CD14-positive monocyte (primary cell): ENCODE measurements around the gene TFAP2E. TPM values are rescaled to one million over a fixed set of nuclear protein-coding genes. Genes with fewer than 3 reads are reported as not detected.

Experiments used
- DNase-seq, 3 donors: peaks; one replicate each; pipeline ENCODE4 v3.0.0-alpha.2; 2011 to 2022
- H2AFZ ChIP-seq: 2 replicates; pipeline ENCODE4 v1.6.0; 2012; ENCODE audit warnings: mild to moderate bottlenecking, low read depth, low read length, inconsistent platforms; ENCODE audit not compliant: insufficient read depth, poor library complexity, severe bottlenecking
- H3K27ac ChIP-seq, 2 donors: 1 replicate in 1 of 2; 2 replicates in 1 of 2; pipeline ENCODE4 v1.5.1; 2012 to 2013; ENCODE audit warnings: low read length in 2 of 2, control low read depth in 1 of 2, inconsistent platforms in 1 of 2, low read depth in 1 of 2, mild to moderate bottlenecking in 1 of 2
- H3K27me3 ChIP-seq, 2 donors: one replicate each; pipeline versions ENCODE4 v1.6.0 to v1.6.1; 2011 to 2013; ENCODE audit warnings: low read length in 2 of 2; ENCODE audit not compliant: control insufficient read depth in 2 of 2, insufficient read depth in 2 of 2
- H3K36me3 ChIP-seq, 2 donors: replicated peaks in 1 of 2; 1 replicate in 1 of 2; 2 replicates in 1 of 2; pipeline versions ENCODE4 v1.5.1 to v1.6.1; 2012 to 2013; ENCODE audit warnings: low read length in 2 of 2, control low read depth in 1 of 2, inconsistent platforms in 1 of 2, mild to moderate bottlenecking in 1 of 2; ENCODE audit not compliant: insufficient read depth in 2 of 2, control insufficient read depth in 1 of 2
- H3K4me1 ChIP-seq, 2 donors: 1 replicate in 1 of 2; 2 replicates in 1 of 2; pipeline versions ENCODE4 v1.5.1 to v1.6.1; 2012 to 2013; ENCODE audit warnings: low read length in 2 of 2, control low read depth in 1 of 2, inconsistent platforms in 1 of 2, mild to moderate bottlenecking in 1 of 2, moderate library complexity in 1 of 2; ENCODE audit not compliant: insufficient read depth in 2 of 2, control insufficient read depth in 1 of 2
- H3K4me2 ChIP-seq: replicated peaks from 2 replicates; pipeline ENCODE3; 2012; ENCODE audit warnings: low read length, moderate library complexity, mild to moderate bottlenecking; ENCODE audit not compliant: poor library complexity, severe bottlenecking; ENCODE audit errors: extremely low read depth
- H3K4me3 ChIP-seq, 3 experiments: fragments of 200-600 bp in 1 of 3; sonication (generic) in 1 of 3; replicated peaks in 1 of 3; 1 replicate in 2 of 3; 2 replicates in 1 of 3; pipeline ENCODE4 v1.5.1; 2011 to 2013; ENCODE audit warnings: low read length in 3 of 3, mild to moderate bottlenecking in 3 of 3, control low read depth in 2 of 3, low read depth in 2 of 3, inconsistent platforms in 1 of 3, moderate library complexity in 1 of 3
- H3K79me2 ChIP-seq: 2 replicates; pipeline ENCODE4 v1.6.0; 2012; ENCODE audit warnings: mild to moderate bottlenecking, control low read depth, inconsistent platforms, low read length, moderate library complexity; ENCODE audit not compliant: insufficient read depth
- H3K9ac ChIP-seq: 2 replicates; pipeline ENCODE4 v1.6.0; 2017; ENCODE audit warnings: low read length, mild to moderate bottlenecking; ENCODE audit not compliant: insufficient read depth, poor library complexity, severe bottlenecking
- H3K9me3 ChIP-seq, 2 donors: replicated peaks in 1 of 2; 1 replicate in 1 of 2; 2 replicates in 1 of 2; pipeline versions ENCODE4 v1.5.1 to v1.6.1; 2012 to 2013; ENCODE audit warnings: low read length in 2 of 2, control low read depth in 1 of 2; ENCODE audit not compliant: control insufficient read depth in 1 of 2, insufficient read depth in 1 of 2
- H4K20me1 ChIP-seq: 2 replicates; pipeline ENCODE4 v1.6.0; 2012; ENCODE audit warnings: mild to moderate bottlenecking, low read length, control low read depth, moderate library complexity; ENCODE audit not compliant: insufficient read depth
- H3K27ac Mint-ChIP-seq, 7 donors: one replicate each; pipeline ENCODE4 v1.8.0; 2020; ENCODE audit warnings: mild to moderate bottlenecking in 7 of 7, mixed read lengths in 7 of 7, moderate library complexity in 6 of 7, inconsistent platforms in 2 of 7
- H3K27me3 Mint-ChIP-seq, 3 donors: one replicate each; pipeline ENCODE4 v1.8.0; 2021 to 2022; ENCODE audit warnings: low read depth in 3 of 3, mild to moderate bottlenecking in 3 of 3, mixed read lengths in 3 of 3, moderate library complexity in 3 of 3, inconsistent platforms in 1 of 3
- H3K36me3 Mint-ChIP-seq, 2 donors: one replicate each; pipeline ENCODE4 v1.8.0; 2020; ENCODE audit warnings: mixed read lengths in 2 of 2, inconsistent platforms in 1 of 2, mild to moderate bottlenecking in 1 of 2
- H3K4me1 Mint-ChIP-seq: one replicate; pipeline ENCODE4 v1.8.0; 2020; ENCODE audit warnings: mild to moderate bottlenecking, mixed read lengths
- H3K4me3 Mint-ChIP-seq, 2 donors: one replicate each; pipeline ENCODE4 v1.8.0; 2020; ENCODE audit warnings: mild to moderate bottlenecking in 2 of 2, mixed read lengths in 2 of 2, moderate library complexity in 1 of 2
- H3K9me3 Mint-ChIP-seq, 7 donors: one replicate each; pipeline ENCODE4 v1.8.0; 2020 to 2022; ENCODE audit warnings: mixed read lengths in 7 of 7, mild to moderate bottlenecking in 6 of 7, moderate library complexity in 6 of 7, inconsistent platforms in 2 of 7
- WGBS: methylation state at CpG from one replicate; pipeline ENCODE4 v1.1.5; 2013; ENCODE audit warnings: missing lambda C conversion rate; ENCODE audit not compliant: insufficient coverage; 5-methylcytosine and 5-hydroxymethylcytosine counted together
- intact Hi-C, 2 donors: fragments of 100-400 bp; cut with micrococcal nuclease; formaldehyde crosslinking; loops; one replicate each; pipeline versions ENCODE4 v1.15.0 to v1.15.1; 2023
- polyA plus RNA-seq, 3 donors: library from polyadenylated mRNA; depleted of rRNA in 1 of 3; unstranded in 2 of 3; stranded (reverse) in 1 of 3; fragments of 300-500 nt in 2 of 3; fragments of >200 nt in 1 of 3; fragmentation: Illumina TruSeq in 2 of 3; gene quantifications; 1 replicate in 2 of 3; 2 replicates in 1 of 3; pipeline ENCODE4 v1.2.3, GENCODE V29; 2012 to 2021
- TF ChIP-seq, protein P1 (sequence below): fragments of 200-600 bp; IDR thresholded peaks from one replicate; pipeline ENCODE4 v1.8.0; 2022; ENCODE audit warnings: antibody characterized with exemption, mild to moderate bottlenecking

TFAP2E gene
- polyA plus RNA-seq, 3 donors, result 0.77 to 4.5 (median 1.5) TPM

DNA sequence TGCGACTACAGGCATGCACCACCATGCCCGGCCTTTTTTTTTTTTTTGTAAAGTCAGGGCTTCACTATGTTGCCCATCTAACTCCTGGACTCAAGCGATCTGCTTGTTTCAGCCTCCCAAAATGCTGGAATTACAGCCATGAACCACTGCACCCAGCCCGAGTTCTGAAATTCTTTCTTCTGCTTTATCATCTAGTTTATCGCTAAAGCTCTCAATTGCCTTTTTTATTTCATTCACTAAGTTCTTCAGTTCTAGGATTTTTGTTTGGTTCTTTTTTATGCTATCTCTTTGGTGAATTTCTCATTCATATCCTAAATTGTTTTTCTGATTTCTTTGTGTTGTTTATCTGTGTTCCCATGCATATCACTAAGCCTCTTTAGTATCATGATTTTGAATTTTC is 42.9 kb upstream of the TFAP2E start:
- H3K4me2 ChIP-seq, result no peak overlapping the region
- no peaks in the 10 kb centered on the region for H4K20me1 ChIP-seq
- Mint-ChIP-seq H3K9me3 (peaks cover 33 to 49% (median 41%) of the 10 kb centered on the region in 7 donors), H3K36me3 (peaks cover 43 to 52% of the 10 kb centered on the region in 2 donors), H3K27ac (no peak overlapping the region), H3K27me3 (peaks cover 0 to 1% (median 0%) of the 10 kb centered on the region in 3 donors), H3K4me3 (no peak overlapping the region), H3K4me1 (no peaks in the 10 kb centered on the region)
- no peak overlapping the region for H3K27ac ChIP-seq
- no peak overlapping the region for H2AFZ ChIP-seq
- no peak overlapping the region for H3K4me3 ChIP-seq
- H3K79me2 ChIP-seq, result peaks cover 28% of the 10 kb centered on the region
- H3K4me1 ChIP-seq, result no peaks in the 10 kb centered on the region
- WGBS, result 72% methylated on average over 4 of the region's 5 CpGs
- intact Hi-C loops, result no loop called here
- TF ChIP-seq, protein P1, sequence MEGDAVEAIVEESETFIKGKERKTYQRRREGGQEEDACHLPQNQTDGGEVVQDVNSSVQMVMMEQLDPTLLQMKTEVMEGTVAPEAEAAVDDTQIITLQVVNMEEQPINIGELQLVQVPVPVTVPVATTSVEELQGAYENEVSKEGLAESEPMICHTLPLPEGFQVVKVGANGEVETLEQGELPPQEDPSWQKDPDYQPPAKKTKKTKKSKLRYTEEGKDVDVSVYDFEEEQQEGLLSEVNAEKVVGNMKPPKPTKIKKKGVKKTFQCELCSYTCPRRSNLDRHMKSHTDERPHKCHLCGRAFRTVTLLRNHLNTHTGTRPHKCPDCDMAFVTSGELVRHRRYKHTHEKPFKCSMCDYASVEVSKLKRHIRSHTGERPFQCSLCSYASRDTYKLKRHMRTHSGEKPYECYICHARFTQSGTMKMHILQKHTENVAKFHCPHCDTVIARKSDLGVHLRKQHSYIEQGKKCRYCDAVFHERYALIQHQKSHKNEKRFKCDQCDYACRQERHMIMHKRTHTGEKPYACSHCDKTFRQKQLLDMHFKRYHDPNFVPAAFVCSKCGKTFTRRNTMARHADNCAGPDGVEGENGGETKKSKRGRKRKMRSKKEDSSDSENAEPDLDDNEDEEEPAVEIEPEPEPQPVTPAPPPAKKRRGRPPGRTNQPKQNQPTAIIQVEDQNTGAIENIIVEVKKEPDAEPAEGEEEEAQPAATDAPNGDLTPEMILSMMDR, result no peak
- H3K9me3 ChIP-seq, result peaks cover 23 to 41% of the 10 kb centered on the region in 2 donors
- peaks cover 11 to 47% of the 10 kb centered on the region in 2 donors for H3K36me3 ChIP-seq
- H3K27me3 ChIP-seq, result no peaks in the 10 kb centered on the region
- H3K9ac ChIP-seq, result no peak overlapping the region
- no peak for DNase-seq

DNA sequence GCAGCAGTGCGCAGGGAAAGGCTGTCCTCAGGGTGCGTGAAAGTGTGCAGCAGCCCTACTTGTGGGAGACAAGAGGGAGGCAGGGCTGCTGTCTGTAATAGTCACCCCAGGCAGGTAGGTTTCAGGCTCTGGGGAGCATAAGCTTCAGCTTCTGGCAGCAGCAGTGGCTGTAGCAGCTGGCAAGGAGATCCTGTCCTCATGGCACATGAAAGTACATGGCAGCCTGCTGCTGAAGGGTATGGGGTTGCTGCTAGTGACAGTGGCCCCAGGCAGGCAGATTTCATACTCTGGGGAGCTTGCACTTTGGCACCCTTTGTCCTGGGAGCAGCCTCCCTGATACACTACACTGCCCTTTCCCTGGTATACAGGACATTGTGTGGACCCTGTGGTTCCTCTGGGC is 42.2 kb upstream of the TFAP2E start:
- H3K9me3 Mint-ChIP-seq, result peaks cover 33 to 49% (median 38%) of the 10 kb centered on the region in 7 donors
- peak overlapping the region in 1 of 7 donors; percentile 30 for H3K27ac Mint-ChIP-seq
- Histone ChIP-seq H3K9ac (no peak overlapping the region), H3K9me3 (peaks cover 23 to 41% of the 10 kb centered on the region in 2 donors), H3K4me1 (no peaks in the 10 kb centered on the region), H2AFZ (no peak overlapping the region), H3K36me3 (peaks cover 11 to 55% of the 10 kb centered on the region in 2 donors), H4K20me1 (peaks cover 2% of the 10 kb centered on the region), H3K4me3 (no peak overlapping the region), H3K27me3 (no peaks in the 10 kb centered on the region), H3K4me2 (no peak overlapping the region), H3K27ac (no peak overlapping the region), H3K79me2 (peaks cover 36% of the 10 kb centered on the region)
- H3K36me3 Mint-ChIP-seq, result peaks cover 48 to 57% of the 10 kb centered on the region in 2 donors
- WGBS, result 97% methylated on average over 2 of the region's 2 CpGs
- H3K4me3 Mint-ChIP-seq, result no peak overlapping the region
- H3K4me1 Mint-ChIP-seq, result no peaks in the 10 kb centered on the region
- DNase-seq, result no peak
- intact Hi-C loops, result no loop called here
- peaks cover 0 to 1% (median 0%) of the 10 kb centered on the region in 3 donors for H3K27me3 Mint-ChIP-seq
- TF ChIP-seq, protein P1, result no peak
